CD4-positive, alpha-beta T cell treated with Interleukin-6 at 100 ng/mL for 8 hours (primary cell): ENCODE results near the gene MPO.

Experiments used
- DNase-seq: peaks from one replicate; pipeline ENCODE4 v3.0.0-alpha.2; 2020; ENCODE audit warnings: mixed read lengths, low spot score

The MPO gene

GRCh38 chr17:58280480-58281217 lies at the start of gene MPO:
TSS of gene MPO (minus strand) at chr17:58280935. CDS start at chr17:58280758, 177 bp downstream.
- DNase-seq, result no peak

DNA sequence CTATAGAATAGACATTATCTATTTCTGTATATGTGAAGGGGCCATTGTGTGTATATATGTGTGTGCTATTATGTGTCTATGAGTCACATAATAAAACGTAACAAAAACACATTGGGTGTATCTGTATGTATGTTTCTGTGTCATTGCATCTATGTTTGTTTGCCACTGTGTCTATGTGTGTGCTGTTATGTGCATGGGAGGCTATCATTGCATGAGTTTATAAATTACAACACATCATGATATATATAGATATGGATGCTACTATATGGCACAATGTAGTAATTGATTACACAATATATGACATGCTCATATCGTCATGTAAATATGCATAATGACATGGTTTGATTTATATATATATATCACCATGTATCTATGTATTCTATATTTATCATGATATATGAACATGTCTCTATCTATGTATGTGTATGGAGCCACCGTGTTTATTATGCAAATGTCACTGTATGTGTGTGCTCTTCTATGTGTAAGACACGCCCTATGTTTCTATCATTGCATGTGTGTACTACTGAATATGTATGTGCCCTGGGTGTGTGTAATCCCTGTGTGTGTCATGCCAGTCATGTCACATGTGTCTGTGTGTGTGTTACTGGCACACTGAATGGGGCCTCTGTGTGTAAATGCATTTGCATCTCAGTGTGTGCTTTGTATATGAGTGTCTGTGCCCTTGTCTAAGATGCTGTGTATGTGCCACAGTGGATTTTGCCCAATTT lies 49.2 kb upstream of the MPO start:
- DNase-seq, result peak; percentile 55

DNA sequence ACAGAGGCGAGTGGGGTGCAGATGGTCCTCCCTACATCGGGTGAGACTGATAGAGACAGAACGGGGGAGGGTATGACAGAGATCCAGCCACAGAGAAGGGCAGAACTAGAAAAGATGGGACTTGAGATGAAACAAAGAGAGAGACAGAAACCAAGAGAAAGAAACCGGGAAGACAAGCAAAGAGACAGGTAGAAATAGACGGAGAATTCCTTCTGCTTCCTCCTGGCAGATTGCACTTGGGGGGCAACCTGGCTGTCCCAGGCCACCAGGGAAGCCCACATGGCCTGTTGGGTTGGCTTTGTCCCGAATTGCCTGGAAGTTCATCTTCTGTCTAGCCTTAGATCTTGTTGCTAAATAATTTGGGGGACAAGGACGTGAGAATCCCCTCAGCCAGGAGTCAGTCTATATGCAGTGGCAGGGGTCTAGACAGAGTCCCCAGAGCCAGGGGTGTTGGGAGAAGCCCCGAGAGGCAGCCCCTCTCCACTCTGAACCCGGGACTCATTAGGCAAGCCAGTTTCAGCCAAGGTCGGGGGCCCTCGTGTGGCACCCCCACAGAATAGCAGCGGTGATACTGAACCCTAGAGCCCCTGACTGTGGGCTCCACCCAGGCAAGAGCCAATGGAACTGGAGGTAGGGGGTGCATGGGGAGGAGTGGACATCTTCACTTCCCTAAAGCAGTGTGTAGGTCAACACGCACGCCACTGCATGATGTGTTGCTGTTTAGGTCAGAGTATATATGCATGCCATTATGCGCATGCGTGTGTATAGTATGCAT lies 48.5 kb upstream of the MPO start:
- peak; percentile 78 for DNase-seq

DNA sequence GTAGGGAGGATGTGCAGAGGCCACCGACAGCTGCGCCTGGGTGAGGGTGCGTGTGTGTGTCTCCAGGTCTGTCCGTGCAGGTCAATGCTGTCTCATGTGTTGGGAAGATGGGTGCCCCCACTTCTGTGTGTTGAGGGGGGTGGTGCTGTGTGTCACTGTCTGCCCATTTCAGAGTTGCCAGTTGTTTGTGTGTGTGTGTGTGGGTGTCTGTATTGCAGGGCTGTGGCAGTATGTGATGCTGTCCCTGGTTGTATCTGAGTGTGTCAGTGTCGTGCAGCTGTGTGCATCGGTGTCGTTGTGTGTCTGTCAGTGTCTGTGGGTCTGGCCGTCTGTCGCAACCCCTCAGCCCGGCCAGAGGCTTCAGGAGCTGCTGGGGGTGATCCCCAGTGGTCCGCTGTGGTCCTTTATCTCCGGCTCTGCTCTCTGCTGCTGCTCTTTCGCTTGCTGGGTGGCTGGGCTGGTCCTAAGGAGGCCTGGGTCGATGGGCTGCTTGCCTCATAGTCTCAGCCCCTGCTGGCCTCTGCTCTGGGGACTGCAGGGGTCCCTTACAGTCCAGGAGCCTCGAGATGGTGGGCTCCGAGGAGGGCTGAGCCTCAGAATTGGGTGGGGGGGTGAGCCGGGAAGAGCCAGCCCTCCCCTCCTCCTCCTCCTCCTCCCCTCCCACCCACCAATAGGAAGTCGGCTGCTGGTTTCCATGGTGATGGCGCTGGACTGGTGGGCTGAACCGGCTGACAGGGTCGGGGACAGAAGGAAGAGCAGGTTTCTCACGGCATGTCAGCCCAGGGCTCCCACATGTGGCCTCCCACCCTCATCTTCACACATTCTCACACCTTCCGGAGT lies 47.7 kb upstream of the MPO start, which contains the start of gene TSPOAP1:
Gene TSPOAP1 (minus strand): TSS at position 601 of the 840 bp plus-strand sequence. CDS start 875 bp downstream, outside the sequence.
- peak; percentile 81 for DNase-seq

GRCh38 chr17:58327363-58328194 lies 46.8 kb upstream of the MPO start:
- DNase-seq, result no peak

GRCh38 chr17:58326609-58327362 lies 46.1 kb upstream of the MPO start:
- peak; percentile 7 for DNase-seq

- no peak for DNase-seq
These were observed 45.3 kb upstream of the MPO start for GRCh38 chr17:58325976-58326468.

GRCh38 chr17:58325289-58325726 lies 44.6 kb upstream of the MPO start:
- DNase-seq, result no peak

DNA sequence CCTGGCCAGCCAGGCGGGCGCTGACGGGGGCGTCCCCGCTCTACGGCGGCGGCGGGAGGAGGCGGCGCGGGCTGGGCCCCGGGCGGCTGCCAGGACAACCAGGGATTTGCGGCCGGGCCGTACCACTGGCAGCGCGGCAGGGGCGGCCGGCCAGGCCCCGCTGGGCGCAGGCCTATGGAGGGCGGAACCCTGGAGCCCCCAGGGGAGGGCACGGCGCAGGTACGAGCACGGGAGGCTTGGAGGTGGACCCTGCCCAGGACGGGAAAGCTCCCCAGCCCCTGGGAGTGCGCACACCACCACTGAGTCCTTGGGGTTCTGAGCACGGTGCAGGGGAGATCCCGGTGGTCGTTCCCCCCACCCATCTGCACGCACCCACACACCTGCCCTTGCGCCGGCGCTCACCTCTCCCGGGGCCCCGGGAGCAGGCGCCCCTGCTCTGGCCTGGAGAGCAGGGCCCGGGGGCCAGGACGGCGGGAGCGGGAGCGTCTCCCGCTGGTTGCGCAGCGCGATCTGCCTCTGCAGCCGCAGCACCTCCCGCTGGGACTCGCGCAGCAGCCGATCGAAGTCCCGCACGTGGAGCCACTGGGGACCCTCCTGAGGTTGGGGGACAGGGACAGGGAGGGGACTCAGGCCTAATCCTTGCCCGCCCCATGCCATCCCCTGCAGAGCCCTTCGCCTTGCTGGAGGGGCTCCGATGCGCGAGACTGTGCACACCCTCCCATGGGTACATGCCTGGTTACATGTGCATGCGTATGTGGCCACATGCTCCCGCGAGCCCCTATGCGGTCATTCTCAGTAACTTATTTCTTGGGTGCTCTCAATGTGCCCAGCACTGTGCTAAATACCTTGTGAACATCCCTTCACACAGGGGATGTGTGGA lies 43.9 kb upstream of the MPO start:
- no peak for DNase-seq

GRCh38 chr17:58324056-58324408 lies 43.3 kb upstream of the MPO start:
- no peak for DNase-seq

GRCh38 chr17:58323366-58324055 lies 42.8 kb upstream of the MPO start:
- no peak for DNase-seq

GRCh38 chr17:58322581-58323185 lies 41.9 kb upstream of the MPO start:
- no peak for DNase-seq

- no peak for DNase-seq
These were observed 41.1 kb upstream of the MPO start for GRCh38 chr17:58321571-58322525.

- DNase-seq, result no peak
These were observed 40.0 kb upstream of the MPO start for GRCh38 chr17:58320570-58321323.

- DNase-seq, result no peak
These were observed 39.4 kb upstream of the MPO start for GRCh38 chr17:58320163-58320558.
